Gastrocnemius medialis (tissue), 4 donors: Measurements from ENCODE around the gene FSIP1. TPM values are rescaled to one million over a fixed set of nuclear protein-coding genes. Genes with fewer than 3 reads are reported as not detected.

Experiments
- ATAC-seq, 2 donors: fragments of 150-250 bp; one replicate each; pipeline ENCODE4 v1.9.1; 2016
- DNase-seq, 2 donors: peaks; one replicate each; pipeline ENCODE4 v3.0.0-alpha.2; 2019
- H3K27ac ChIP-seq, 4 donors: fragments of 200-600 bp; sonication (generic); 1 replicate in 1 of 4; 2 replicates in 3 of 4; pipeline ENCODE4 v1.5.1; 2016 to 2018; ENCODE audit warnings: mild to moderate bottlenecking in 2 of 4, moderate library complexity in 1 of 4
- H3K27me3 ChIP-seq, 3 donors: fragments of 200-600 bp; sonication (generic) in 2 of 3; 1 replicate in 1 of 3; 2 replicates in 2 of 3; pipeline versions ENCODE4 v1.5.1 to v1.6.0; 2016 to 2019; ENCODE audit warnings: mild to moderate bottlenecking in 1 of 3, moderate library complexity in 1 of 3
- H3K36me3 ChIP-seq, 2 donors: fragments of 200-600 bp; sonication (generic) in 1 of 2; one replicate each; pipeline ENCODE4 v1.5.1; 2017 to 2018
- H3K4me1 ChIP-seq, 2 donors: fragments of 200-600 bp; sonication (generic) in 1 of 2; one replicate each; pipeline ENCODE4 v1.5.1; 2016 to 2017; ENCODE audit warnings: mild to moderate bottlenecking in 2 of 2
- H3K4me3 ChIP-seq, 4 donors: fragments of 200-600 bp; sonication (generic) in 3 of 4; 1 replicate in 1 of 4; 2 replicates in 3 of 4; pipeline ENCODE4 v1.5.1; 2016 to 2019; ENCODE audit warnings: mild to moderate bottlenecking in 2 of 4
- H3K9me3 ChIP-seq, 3 donors: fragments of 200-600 bp; sonication (generic) in 2 of 3; 1 replicate in 1 of 3; 2 replicates in 2 of 3; pipeline ENCODE4 v1.5.1; 2016 to 2019
- CTCF ChIP-seq, 5 experiments: fragments of 450-650 bp in 3 of 5; fragments of 200-600 bp in 2 of 5; sonication (generic) in 2 of 5; IDR thresholded peaks in 4 of 5; conservative IDR thresholded peaks in 1 of 5; 1 replicate in 4 of 5; 2 replicates in 1 of 5; pipeline ENCODE4 v1.5.1; 2016 to 2019; ENCODE audit warnings: antibody characterized with exemption in 5 of 5, mild to moderate bottlenecking in 3 of 5, moderate library complexity in 3 of 5
- POLR2A ChIP-seq, 2 donors: fragments of 450-650 bp; IDR thresholded peaks; one replicate each; pipeline ENCODE4 v1.6.1; 2017; ENCODE audit warnings: antibody characterized with exemption in 2 of 2, mild to moderate bottlenecking in 2 of 2, moderate library complexity in 2 of 2
- in situ Hi-C, 4 donors: fragments of 200-750 bp; cut with MboI; loops; one replicate each; pipeline versions ENCODE4 v1.15.0 to v1.8.0; 2017; ENCODE audit warnings: low sequenced_read_pairs in 4 of 4
- intact Hi-C: fragments of 100-400 bp; cut with DNase I; formaldehyde crosslinking; loops from one replicate; pipeline ENCODE4 v1.15.1; 2023; ENCODE audit warnings: low total_unique reads
- total RNA-seq, 4 donors: library from RNA; depleted of rRNA; stranded (reverse); fragments of >200 nt; gene quantifications; one replicate each; pipeline versions ENCODE4 v1.1.0 to v1.2.3, GENCODE V29; 2016

The FSIP1 gene
- total RNA-seq, 4 donors from 2014 or later = 0.11 to 23.9 (median 1.0) TPM; not detected in 1

DNA sequence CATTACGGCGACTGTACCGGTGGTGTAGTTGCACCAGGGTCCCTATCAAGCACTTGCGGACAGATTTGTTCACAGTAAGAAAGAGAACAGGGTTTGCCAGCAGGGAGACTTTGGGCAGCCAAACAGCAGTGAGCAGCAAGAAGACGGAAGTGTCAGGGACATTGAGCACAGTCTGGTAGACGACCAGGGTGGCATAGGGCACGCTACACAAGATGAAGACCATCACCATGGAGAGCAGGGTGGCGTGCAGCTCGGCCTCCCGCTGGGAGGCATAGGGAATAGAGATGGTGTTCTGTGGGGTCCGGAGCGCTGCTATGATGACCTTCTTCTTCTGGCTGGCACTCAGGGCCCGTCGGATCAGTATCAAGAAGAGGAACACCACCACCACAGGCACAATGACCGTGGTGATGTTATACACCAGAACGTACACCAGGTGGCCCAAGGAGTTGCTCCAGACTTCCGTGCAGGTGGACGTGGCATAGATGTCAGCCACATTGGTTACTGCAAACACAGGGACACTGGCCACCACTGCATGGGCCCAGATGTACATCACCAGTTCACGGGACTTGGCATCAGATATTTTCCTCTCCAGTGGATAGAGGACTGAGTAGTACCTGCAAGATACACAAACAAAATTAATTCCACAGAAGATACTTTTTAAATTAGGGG lies 19.1 kb upstream of the FSIP1 start:
- DNase-seq (no peak), ATAC-seq (no peak)
- TF ChIP-seq CTCF (IDR thresholded peaks at IDR 0.05 in 4 of 5, conservative IDR thresholded peaks at IDR 0.05 in 1 of 5) (no peak), POLR2A (IDR thresholded peaks at IDR 0.05) (no peak)
- H3K36me3 ChIP-seq = no peaks in the 10 kb centered on the region
- no peak overlapping the region for H3K27ac ChIP-seq
- in situ Hi-C loops (no loop called here), intact Hi-C loops (loop anchor here (5.0 kb wide), 1 partner anchor 131 kb away; the partner anchor contains the start of gene EIF2AK4)
- H3K4me1 ChIP-seq = no peaks in the 10 kb centered on the region
- no peaks in the 10 kb centered on the region for H3K9me3 ChIP-seq
- no peaks in the 10 kb centered on the region for H3K27me3 ChIP-seq
- H3K4me3 ChIP-seq = no peak overlapping the region

- in situ Hi-C loops = loop anchor here in 2 of 4 donors (25.0 kb wide), 2 partner anchors 113 to 338 kb away; partner anchors contain the start of gene GPR176 (in 1 of the 2)
- ATAC-seq = no peak
These were observed 16.9 kb upstream of the FSIP1 start for GRCh38 chr15:39799552-39800011.

GRCh38 chr15:39798382-39798781 lies 15.7 kb upstream of the FSIP1 start:
- Histone ChIP-seq H3K27ac (no peak overlapping the region), H3K27me3 (no peaks in the 10 kb centered on the region), H3K9me3 (no peaks in the 10 kb centered on the region), H3K36me3 (no peaks in the 10 kb centered on the region), H3K4me3 (no peak overlapping the region), H3K4me1 (peaks cover 0 to 3% of the 10 kb centered on the region in 2 donors)
- DNase-seq (no peak), ATAC-seq (no peak)
- in situ Hi-C loops (loop anchor here in 2 of 4 donors (25.0 kb wide), 2 partner anchors 114 to 339 kb away; partner anchors contain the start of gene GPR176 (in 1 of the 2)), intact Hi-C loops (no loop called here)
- no peak for TF ChIP-seq CTCF (IDR thresholded peaks at IDR 0.05 in 4 of 5, conservative IDR thresholded peaks at IDR 0.05 in 1 of 5)
- TF ChIP-seq POLR2A (IDR thresholded peaks at IDR 0.05) = no peak

More at GRCh38 chr15:39799552-39800011, 16.9 kb upstream of the FSIP1 start:
- DNase-seq = no peak
- intact Hi-C loops = loop anchor here (5.0 kb wide), 1 partner anchor 133 kb away; the partner anchor contains the start of gene EIF2AK4
- Histone ChIP-seq H3K9me3 (no peaks in the 10 kb centered on the region), H3K4me3 (no peak overlapping the region), H3K4me1 (no peaks in the 10 kb centered on the region), H3K27me3 (no peaks in the 10 kb centered on the region), H3K27ac (no peak overlapping the region), H3K36me3 (no peaks in the 10 kb centered on the region)
- TF ChIP-seq POLR2A (IDR thresholded peaks at IDR 0.05) = no peak
- no peak for TF ChIP-seq CTCF (IDR thresholded peaks at IDR 0.05 in 4 of 5, conservative IDR thresholded peaks at IDR 0.05 in 1 of 5)

DNA sequence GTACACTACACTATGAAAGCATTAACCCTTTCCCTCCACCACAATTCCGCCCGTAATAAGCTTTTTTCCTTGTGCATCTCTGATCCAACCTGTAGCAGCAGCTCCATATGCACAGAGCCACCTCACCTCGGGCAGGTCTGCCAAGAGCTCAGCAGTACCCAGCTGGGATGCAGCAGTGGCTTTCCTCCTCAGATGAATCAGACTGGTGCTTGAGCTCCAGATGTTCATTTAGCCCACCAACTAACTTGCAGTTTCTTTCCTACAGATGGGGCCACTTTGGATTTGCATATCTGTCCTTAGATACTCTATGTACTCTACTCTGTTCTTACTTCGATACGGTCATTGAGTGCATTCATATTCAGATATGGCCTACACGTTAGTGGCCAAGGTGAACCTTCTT lies 14.8 kb upstream of the FSIP1 start:
- H3K27ac ChIP-seq = no peak overlapping the region
- no peaks in the 10 kb centered on the region for H3K27me3 ChIP-seq
- in situ Hi-C loops (loop anchor here in 2 of 4 donors (25.0 kb wide), 2 partner anchors 115 to 340 kb away; partner anchors contain the start of gene GPR176 (in 1 of the 2)), intact Hi-C loops (no loop called here)
- no peak overlapping the region for H3K4me3 ChIP-seq
- H3K4me1 ChIP-seq = peaks cover 0 to 3% of the 10 kb centered on the region in 2 donors
- no peaks in the 10 kb centered on the region for H3K9me3 ChIP-seq
- no peak for ATAC-seq
- DNase-seq = no peak
- H3K36me3 ChIP-seq = no peaks in the 10 kb centered on the region
- no peak for TF ChIP-seq CTCF (IDR thresholded peaks at IDR 0.05 in 4 of 5, conservative IDR thresholded peaks at IDR 0.05 in 1 of 5)
